Glomerular endothelial cell (primary cell): Measurements from ENCODE around the gene CABP2. TPM values are rescaled to one million over a fixed set of nuclear protein-coding genes. Genes with fewer than 3 reads are reported as not detected.
"Not testable (repeated sequence)": the region's sequence is repeated elsewhere in the genome, so short reads cannot be mapped to it uniquely, and the experiment has no call there.

ENCODE experiments used
- DNase-seq: peaks from one replicate; pipeline ENCODE4 v3.0.0-alpha.2; 2011; ENCODE audit warnings: low read depth, low spot score; ENCODE audit errors: extremely low read depth
- total RNA-seq: library from RNA; depleted of rRNA; stranded (reverse); fragments of >200 nt; gene quantifications from 2 replicates; pipeline ENCODE4 v1.2.3, GENCODE V29; 2015

CABP2 gene
- not detected in 2 replicates for total RNA-seq

DNA sequence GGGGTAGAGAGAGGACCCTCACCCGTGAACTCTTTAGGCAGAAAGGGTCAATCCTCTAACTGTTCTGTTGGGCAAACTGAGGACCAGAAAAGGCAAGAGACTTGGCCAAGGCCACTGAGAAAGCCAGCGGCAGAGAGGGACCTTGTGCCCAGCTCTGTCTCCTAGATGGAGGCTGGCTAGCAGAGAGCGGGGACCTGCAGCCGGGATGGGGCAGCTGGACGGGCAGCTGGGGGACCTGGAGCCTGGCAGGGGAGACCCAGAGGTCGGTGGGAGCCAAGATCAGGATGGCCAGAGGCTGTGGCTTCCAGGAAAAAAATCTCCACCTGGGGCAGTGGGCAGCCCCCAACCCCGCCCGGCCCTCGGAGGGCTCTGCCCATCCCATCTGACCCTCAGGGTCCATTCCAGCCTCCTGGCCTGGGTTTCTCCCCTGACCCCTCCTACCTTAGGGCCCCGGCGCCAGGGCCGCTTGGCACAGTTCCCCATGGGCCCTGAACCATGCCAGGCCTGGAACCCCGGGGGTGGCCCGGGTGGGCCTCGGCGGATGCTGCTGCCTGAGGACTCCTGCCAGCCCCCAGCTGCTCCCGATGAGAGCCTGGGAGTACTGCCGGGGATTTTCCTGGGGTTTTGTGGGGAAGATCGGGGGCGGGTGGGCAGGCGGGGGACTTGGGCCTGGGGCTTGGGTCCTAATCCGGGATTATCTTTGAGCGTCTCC is at the start of gene CABP2:
Gene CABP2, minus strand, starts transcription at position 603 of the 712 bp plus-strand sequence. Its CDS starts 120 bp downstream, at position 483.
- no peak for DNase-seq

DNA sequence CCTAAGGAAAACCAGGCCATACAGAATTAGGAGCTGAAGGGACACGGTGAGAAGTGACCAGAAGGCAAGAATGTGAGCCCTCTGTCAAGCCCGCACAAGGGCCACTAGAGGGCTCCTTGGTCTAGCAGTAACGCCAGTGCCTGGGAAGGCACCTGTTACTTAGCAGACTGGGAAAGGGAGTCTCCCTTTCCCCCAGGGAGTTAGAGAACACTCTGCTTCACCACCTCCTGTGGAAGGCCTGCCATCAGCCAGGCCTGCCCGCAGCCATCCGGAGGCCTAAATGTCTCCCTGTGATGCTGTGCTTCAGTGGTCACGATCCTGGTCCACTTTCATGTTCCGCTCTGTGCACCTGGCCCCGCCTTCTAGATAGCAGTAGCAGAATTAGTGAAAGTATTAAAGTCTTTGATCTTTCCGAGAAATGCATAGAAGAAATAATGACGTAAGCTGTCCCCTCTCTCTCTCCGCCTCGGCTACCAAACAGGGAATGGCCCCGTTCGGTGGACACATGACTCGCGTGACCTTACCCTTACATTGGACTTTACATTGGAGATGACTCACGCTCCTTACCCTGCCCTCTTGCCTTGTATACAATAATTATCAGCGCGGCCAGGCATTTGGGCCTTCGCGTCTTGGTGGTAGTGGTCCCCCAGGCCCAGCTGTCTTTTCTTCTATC is 49.6 kb upstream of the CABP2 start:
- no peak for DNase-seq

- no peak for DNase-seq
These were observed 49.1 kb upstream of the CABP2 start for GRCh38 chr11:67572305-67572704.

- DNase-seq: no peak
These were observed 48.2 kb upstream of the CABP2 start for GRCh38 chr11:67571443-67571842.

DNA sequence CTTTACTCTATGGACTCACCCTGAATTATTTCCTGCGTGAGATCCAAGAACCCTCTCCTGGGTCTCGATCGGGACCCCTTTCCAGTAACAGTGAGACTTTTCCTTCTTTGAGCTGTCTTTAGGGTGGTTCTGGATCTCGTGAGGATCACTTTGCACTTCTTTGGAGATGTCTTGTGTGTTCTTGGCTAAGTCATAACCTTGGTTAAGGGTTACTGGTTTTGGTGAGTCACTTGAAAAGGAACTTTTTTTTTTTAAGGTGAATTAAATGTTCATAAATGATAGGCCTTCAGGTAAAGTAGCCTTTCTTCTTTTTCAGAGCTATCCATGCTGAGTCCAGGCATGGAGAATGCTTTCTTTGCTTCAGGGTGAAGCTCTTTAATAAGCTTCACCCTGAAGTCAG is 41.0 kb upstream of the CABP2 start:
- DNase-seq: no peak

- peak; percentile 91 for DNase-seq
These were observed 40.5 kb upstream of the CABP2 start for GRCh38 chr11:67563705-67564114.

GRCh38 chr11:67562963-67563704 is 39.9 kb upstream of the CABP2 start:
- no peak for DNase-seq

DNA sequence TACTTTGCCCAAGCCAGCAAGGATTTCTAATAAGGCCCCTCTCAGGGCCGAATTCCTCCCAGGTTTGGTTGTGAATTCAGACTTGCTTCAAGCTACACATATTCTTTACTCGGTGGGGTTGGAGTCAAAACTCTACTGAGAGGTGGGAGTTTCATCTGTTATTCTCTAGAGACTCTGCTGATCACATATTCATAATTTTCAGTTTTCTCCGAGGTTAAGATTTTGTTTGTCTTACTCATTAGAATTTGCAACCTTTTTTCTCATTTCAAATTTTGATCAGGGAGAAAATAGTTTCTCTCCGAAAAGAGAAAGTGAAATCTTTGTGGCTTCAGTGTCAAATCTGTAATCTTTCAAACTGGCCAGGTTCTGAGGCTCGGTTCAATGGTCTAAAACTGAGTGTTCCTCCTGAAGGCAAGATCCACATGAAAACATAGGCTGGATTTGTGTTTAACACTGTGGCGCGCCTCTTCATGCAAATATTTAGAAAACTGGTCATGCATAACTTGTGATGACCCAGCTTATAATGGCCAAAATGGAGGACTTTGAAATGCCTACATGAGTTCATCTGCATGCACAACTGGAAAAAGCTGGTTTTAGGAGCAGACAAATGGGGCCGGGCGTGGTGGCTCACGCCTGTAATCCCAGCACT is 38.8 kb upstream of the CABP2 start:
- DNase-seq: no peak

GRCh38 chr11:67558084-67558772 is 35.0 kb upstream of the CABP2 start:
- DNase-seq: no peak

DNA sequence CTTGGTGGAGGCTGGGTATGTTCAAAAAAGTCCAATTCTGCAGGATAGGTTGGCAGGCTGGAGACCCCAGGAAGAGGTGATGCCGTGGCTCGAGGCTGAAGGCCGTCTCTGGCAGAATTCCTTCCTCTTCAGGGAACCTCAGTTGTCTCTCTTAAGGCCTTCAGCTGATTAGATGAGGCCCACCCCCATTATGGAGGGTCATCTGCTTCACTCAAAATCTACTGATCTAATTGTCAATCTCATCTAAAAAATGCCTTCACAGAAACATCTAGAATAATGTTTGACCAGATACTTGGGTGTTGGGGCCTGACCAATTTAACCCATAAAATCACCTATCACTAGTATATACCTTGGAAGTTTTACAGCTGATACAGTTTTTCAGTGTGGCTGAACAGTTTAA is 33.0 kb upstream of the CABP2 start:
- no peak for DNase-seq

GRCh38 chr11:67551697-67552096 is 28.5 kb upstream of the CABP2 start:
- not testable (repeated sequence) for DNase-seq

- DNase-seq: no peak
These were observed 27.9 kb upstream of the CABP2 start for GRCh38 chr11:67551127-67551526.

GRCh38 chr11:67548555-67549110 is 25.4 kb upstream of the CABP2 start:
- DNase-seq: no peak

DNA sequence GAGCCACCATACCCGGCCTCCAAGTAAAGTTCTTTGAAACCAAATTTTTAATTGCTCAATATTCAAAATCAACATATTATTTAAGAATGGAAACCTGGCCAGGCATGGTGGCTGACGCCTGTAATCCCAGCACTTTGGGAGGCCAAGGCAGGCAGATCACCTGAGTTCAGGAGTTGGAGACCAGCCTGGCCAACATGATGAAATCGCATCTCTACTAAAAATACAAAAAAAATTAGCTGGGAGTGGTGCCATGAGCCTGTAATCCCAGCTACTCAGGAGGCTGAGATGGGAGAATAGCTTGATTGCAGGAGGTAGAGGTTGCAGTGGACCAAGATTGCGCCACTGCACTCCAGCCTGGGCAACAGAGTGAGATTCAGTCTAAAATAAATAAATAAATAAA is 24.9 kb upstream of the CABP2 start:
- not testable (repeated sequence) for DNase-seq

DNA sequence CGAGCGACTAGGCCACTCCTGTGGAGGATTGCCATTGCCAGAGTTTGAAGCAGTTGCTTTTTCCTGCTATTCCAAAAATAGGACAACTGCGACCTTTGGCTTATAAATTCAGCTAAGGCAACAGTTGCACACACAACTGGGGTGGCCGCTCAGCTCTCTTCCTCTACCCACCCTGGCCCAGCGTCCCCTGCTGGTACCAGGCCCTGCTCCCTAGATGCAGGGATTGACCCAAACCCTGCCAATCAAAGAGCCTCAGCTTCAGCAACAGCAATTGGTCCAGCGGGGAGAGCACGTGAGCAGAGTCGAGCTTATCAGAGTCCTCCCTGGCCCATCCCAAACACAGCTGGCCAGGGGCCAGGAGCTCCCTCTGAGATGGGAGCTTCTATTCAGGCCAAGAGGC is 22.0 kb upstream of the CABP2 start:
- no peak for DNase-seq

DNA sequence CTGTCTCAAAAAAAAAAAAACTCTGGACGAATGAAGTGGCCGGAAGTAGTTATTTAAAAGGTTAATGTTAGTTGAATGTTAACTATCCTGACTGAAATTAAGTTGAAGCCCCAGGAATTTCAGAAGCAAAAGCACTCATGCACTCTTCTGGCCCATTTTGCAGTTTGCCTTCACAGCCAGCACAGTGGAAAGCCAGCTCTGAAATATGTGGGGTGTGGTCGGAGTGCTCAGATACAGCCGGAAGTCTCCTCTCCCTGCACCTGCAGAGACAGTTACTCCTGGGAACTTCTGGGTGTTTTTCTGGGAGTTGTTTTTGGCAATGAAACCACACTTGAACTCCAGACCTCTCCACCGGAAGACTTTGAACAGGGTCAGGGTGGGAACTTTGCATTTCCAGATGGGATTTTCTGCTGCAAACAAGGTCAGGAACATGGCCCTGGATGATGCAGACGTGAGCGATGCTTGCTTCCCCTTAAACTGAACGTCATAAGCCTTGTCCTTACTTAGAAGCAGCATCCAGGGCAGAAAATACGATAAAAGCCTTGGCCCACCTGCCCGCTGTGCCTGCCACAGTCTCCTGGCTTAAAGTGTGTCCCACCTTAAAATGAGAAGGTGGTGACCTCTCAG is 21.5 kb upstream of the CABP2 start:
- no peak for DNase-seq

DNA sequence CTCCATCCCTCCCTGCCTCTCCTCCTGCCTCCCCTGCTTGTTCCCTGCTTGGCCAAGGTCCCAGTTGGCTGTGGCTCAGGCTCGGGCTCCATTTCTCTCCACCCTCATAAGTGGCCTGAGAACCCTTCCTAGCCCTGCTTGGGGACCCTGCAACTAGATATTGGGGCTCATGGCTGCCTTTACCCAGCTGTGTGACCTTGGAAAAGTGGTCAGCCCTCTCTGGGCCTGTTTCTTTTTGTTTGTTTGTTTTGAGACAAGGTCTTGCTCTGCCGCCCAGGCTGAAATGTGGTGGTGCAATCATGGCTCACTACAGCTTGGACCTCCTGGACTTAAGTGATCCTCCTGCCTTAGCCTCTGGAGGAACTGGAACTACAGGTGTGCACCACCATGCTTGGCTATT is 20.3 kb upstream of the CABP2 start:
- DNase-seq: no peak

GRCh38 chr11:67542971-67543370 is 19.7 kb upstream of the CABP2 start:
- no peak for DNase-seq

DNA sequence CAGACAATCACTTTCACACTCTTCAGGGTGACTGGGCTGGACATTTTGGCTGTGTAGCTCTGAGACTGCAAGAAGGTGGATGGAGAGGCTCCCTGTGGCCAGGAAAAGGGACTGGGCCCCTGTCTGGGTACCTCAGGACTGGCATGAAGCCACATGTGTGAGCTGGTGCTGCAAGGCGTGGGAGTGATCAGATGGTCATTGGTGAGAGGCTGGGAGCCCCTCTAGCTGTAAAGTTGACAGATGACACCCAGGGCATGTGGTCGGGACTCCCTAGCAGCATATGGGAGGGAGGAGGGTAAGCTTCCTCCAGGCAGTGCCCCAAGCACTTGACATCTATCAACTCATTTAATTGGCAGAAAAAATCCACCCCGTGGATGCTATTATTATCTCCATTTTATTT is 18.9 kb upstream of the CABP2 start:
- DNase-seq: no peak

DNA sequence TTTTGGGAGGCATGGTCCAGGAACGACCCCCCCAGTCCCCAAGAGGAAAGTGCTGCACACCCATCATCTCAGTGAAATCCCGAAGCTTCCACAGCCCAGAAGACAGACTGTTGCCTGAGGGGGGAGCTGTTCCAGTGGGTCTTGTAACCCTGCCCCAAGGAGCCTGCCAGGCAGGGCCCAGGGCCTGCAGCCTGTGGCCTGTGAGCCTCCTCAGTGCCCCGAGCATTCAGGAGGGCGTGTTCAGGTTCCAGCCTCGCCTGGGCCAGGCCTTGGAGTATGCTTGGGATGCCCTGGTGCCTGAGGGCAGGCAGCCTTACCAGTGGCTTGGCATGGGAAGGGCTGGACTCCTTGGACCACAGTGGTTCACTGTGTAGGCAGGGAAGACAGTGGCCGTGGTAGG is 18.0 kb upstream of the CABP2 start:
- DNase-seq: no peak
